ENCODE data around the gene POLA1.

The POLA1 gene

GRCh38 chrX:24877854-24878650 lies 184.3 kb downstream of the POLA1 start:
- no peak for DNase-seq (ENCODE audit: low read depth in 2 of 2)

GRCh38 chrX:24879679-24880078 lies 186.0 kb downstream of the POLA1 start:
- DNase-seq (ENCODE audit: low read depth in 2 of 2), result no peak

- DNase-seq (ENCODE audit: low read depth in 2 of 2), result no peak
These were observed 193.2 kb downstream of the POLA1 start for GRCh38 chrX:24886916-24887315.

GRCh38 chrX:24890677-24891076 lies 197.0 kb downstream of the POLA1 start:
- DNase-seq (ENCODE audit: low read depth in 2 of 2), result no peak

GRCh38 chrX:24899391-24899790 lies 205.7 kb downstream of the POLA1 start:
- no peak for DNase-seq (ENCODE audit: low read depth in 2 of 2)

- DNase-seq (ENCODE audit: low read depth in 2 of 2), result no peak
These were observed 206.5 kb downstream of the POLA1 start for GRCh38 chrX:24900234-24900633.

GRCh38 chrX:24902806-24903205 lies 209.1 kb downstream of the POLA1 start:
- DNase-seq (ENCODE audit: low read depth in 2 of 2), result peak; percentile 4 to 18

GRCh38 chrX:24918715-24919114 lies 225.0 kb downstream of the POLA1 start:
- DNase-seq (ENCODE audit: low read depth in 2 of 2), result no peak

- no peak for DNase-seq (ENCODE audit: low read depth in 2 of 2)
These were observed 227.1 kb downstream of the POLA1 start for GRCh38 chrX:24920769-24921168.

- DNase-seq (ENCODE audit: low read depth in 2 of 2), result no peak
These were observed 231.7 kb downstream of the POLA1 start for GRCh38 chrX:24925430-24925829.

- no peak for DNase-seq (ENCODE audit: low read depth in 2 of 2)
These were observed 233.7 kb downstream of the POLA1 start for GRCh38 chrX:24927372-24927771.

- no peak for DNase-seq (ENCODE audit: low read depth in 2 of 2)
These were observed 234.4 kb downstream of the POLA1 start for GRCh38 chrX:24928114-24928513.

GRCh38 chrX:24934279-24934678 lies 240.6 kb downstream of the POLA1 start:
- DNase-seq (ENCODE audit: low read depth in 2 of 2), result no peak

- no peak for DNase-seq (ENCODE audit: low read depth in 2 of 2)
These were observed 251.3 kb downstream of the POLA1 start for GRCh38 chrX:24945009-24945408.

- DNase-seq (ENCODE audit: low read depth in 2 of 2), result no peak
These were observed 252.7 kb downstream of the POLA1 start for GRCh38 chrX:24946369-24946768.

GRCh38 chrX:24954732-24955131 lies 261.0 kb downstream of the POLA1 start:
- DNase-seq (ENCODE audit: low read depth in 2 of 2), result no peak

- no peak for DNase-seq (ENCODE audit: low read depth in 2 of 2)
These were observed 261.7 kb downstream of the POLA1 start for GRCh38 chrX:24955372-24955930.

GRCh38 chrX:24956828-24957227 lies 263.1 kb downstream of the POLA1 start:
- no peak for DNase-seq (ENCODE audit: low read depth in 2 of 2)

GRCh38 chrX:24961809-24962208 lies 268.1 kb downstream of the POLA1 start:
- no peak for DNase-seq (ENCODE audit: low read depth in 2 of 2)

- no peak for DNase-seq (ENCODE audit: low read depth in 2 of 2)
These were observed 270.1 kb downstream of the POLA1 start for GRCh38 chrX:24963823-24964222.

GRCh38 chrX:24965372-24965771 lies 271.7 kb downstream of the POLA1 start:
- no peak for DNase-seq (ENCODE audit: low read depth in 2 of 2)

- DNase-seq (ENCODE audit: low read depth in 2 of 2), result no peak
These were observed 276.1 kb downstream of the POLA1 start for GRCh38 chrX:24969812-24970211.

GRCh38 chrX:24979081-24979480 lies 285.4 kb downstream of the POLA1 start:
- no peak for DNase-seq (ENCODE audit: low read depth in 2 of 2)

GRCh38 chrX:24981030-24981429 lies 287.3 kb downstream of the POLA1 start:
- no peak for DNase-seq (ENCODE audit: low read depth in 2 of 2)
